DMS53 (cell line): Measurements from ENCODE around the gene MRPS7.
"Not testable (repeated sequence)": the region's sequence is repeated elsewhere in the genome, so short reads cannot be mapped to it uniquely, and the experiment has no call there.

ENCODE experiments used
- DNase-seq: peaks from one replicate; lab custom pipeline; 2025; lab: John Stamatoyannopoulos, UW

MRPS7 gene

DNA sequence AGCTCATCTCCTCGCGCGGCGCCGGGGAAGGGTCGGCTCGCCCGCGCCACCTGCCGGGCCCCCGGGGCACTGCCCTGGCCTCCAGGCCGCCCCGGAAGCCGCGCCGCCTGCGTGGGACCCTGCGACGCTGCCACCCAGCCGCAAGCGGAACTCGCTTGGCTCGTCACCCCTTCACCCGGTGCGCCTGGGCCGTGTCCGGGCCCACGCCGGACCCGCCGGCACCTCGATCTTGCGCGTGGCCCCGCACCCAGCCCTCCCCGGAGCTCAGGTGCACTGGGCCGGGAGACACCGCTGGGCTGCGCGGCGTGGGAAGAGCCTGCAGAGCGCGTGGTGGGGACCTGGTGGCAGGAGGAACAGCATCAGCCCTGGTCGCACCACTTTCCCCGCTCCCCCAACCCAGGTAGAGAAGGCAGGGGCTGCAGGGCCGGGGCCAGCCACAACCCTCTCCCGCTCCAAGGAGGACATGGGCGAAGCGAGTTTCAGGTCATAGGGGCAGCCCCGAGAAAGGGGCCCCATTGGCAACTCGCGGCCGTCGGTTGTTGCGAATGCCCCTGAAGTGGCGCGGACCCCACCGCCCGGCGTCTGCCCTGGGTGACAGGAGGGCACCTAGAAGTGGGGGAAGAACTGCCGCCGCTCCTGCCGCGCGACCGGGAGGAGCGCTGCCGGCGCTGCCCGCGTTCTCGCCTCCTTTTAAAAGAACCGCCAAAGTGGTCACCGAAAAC lies 9.7 kb downstream of the MRPS7 start:
- DNase-seq, result peak; percentile 93

DNA sequence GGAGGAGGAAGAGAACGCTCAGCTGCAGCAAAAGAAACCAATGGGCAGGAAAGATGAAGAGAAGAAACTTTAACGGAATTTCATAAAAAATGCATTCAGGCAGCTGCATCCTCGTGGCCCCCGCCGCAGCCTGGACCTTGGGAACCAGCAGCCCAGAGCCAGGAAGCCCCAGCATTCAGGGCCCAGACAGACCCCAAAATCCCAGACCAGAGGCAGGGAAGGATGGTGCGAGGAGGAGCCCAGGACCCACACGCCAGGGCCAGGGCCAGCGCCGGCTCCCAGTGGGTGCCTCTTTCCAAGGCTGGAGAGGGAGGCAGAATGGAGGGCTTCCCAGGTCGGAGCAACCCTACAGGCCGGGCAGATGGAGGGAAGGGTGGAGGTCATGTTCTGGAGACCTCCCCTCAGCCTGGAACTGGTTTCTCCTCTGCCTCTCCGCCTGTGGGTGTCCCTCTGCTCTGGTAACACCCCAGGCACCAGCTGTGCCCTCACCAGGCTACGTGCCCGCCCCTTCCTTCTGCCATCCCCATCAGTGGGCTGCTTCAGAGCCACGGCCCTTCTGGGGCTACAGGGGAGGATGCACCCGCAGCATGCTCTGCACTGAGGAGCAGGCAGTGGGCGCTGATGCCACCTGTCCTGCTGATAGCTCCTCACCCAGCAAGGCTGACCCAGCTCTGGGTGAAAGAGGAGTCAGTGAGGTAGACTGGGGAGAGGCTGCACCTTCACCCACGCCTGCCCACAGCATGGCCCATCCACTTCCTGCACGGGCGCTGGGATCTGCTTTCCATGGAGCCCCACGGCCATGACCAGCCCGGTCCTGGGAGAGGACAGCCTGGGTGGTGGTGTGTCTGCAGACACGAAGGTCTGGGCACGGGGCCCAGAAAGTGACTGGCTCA lies 10.5 kb downstream of the MRPS7 start:
- peak; percentile 40 for DNase-seq

GRCh38 chr17:75272848-75273184 lies 11.1 kb downstream of the MRPS7 start:
- no peak for DNase-seq

DNA sequence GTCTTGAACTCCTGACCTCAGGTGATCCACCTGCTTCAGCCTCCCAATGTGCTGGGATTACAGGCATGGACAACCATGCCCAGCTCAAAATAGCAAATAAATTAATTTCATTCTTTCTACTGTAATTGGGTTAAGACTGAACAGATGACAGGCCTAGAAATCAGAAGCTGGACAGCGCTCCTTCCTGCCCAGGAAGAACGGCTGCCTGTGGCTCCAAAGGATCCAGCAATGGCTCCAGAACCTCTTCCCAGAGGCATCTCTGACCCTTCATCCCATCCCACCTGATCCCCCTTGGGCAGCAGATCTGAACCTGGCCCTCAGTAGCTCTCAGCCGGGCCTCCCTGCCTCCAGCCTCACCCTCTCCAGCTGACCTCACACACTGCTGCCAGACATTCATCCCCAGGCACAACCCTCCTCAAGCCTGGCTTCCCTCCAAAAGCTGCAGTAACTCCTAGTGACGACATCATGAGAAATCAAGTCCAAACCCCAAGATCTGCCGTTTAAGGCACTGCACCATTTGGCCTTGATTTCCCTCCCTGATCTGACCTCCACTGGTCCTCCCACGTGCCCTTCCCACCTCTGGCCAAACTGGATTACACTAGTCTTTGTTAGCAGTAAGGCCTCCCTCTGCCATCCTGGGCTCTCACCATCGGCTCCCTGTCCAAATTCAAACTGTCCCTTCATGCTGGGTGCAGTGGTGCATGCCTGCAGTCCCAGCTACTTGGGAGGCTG lies 12.5 kb downstream of the MRPS7 start:
- DNase-seq, result no peak

GRCh38 chr17:75277664-75278071 lies 16.0 kb downstream of the MRPS7 start:
- no peak for DNase-seq

GRCh38 chr17:75280189-75280588 lies 18.5 kb downstream of the MRPS7 start:
- DNase-seq, result not testable (repeated sequence)

GRCh38 chr17:75285123-75285522 lies 23.4 kb downstream of the MRPS7 start:
- DNase-seq, result no peak

DNA sequence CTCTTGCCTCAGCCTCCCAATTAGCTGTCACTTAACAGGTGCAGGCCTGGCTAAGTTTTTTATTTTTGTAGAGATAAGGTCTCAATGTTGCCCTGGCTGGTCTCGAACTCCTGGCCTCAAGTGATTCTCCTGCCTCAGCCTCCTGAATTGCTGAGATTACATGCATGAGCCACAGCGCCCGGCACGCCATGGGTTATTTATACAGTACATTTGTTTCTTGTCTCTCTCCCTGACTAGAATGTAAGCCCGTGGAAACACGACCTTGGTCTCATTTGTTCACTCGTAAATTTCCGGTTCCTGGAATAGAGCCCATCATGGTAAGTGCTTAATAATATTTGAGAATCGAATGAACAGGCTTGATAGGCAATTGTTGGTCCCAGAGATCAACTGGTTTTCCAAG lies 25.5 kb downstream of the MRPS7 start:
- no peak for DNase-seq

DNA sequence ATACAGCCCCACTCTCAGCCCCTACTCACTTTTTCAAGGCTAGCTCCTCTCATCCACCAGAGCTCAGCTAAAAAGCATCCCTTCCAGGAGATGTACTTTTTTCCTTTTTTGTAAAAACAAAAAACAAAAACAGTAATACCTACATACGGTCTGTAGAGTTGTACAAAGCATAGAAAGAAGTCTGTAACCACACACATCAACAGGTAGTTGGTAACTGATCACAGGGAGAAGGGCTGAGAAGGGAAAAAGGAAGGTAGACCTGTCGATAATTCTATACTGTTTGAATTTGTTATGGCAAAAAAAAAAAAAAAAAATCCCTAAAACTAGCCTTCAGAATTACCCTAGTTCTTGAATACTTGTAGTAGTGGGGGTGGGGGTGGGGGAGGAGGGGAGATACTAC lies 26.7 kb downstream of the MRPS7 start:
- DNase-seq, result no peak

- peak; percentile 92 for DNase-seq
Measured at GRCh38 chr17:75288770-75289114, 27.1 kb downstream of the MRPS7 start.

DNA sequence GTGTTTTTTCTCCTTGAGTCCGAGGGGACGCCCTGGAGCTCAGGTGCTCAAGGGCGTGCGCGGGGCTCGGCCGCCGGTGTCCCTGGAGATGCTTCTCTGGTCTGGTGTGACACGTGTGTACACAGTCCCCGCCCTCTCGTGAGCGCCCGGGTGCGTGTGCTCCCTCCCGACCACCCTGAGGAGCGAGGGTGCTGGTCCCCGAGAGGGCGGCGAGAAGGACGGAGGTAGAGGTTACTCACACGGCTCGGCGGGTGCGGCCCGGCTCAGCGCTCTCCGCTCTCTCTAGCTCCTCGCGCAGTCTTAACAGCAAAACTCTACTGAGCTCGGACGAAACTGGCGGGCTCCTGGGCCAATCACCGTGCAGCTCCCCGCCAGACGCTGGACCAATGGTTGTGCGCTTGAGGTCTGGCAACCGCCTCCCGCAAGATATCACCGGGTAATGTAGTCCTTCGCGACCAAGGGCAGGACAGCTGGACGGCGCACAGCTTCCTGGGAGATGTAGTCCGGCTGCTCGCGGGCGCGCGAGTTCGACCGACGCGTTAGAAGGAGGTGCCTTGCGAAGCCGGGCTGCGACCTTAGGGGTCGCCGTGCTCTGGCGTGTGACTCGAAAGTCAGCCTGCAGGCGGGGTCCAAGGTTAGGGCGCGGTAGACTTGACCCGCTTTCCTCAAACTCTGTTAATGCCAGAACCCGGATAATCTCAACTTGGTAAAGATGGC lies 27.6 kb downstream of the MRPS7 start, which contains the start of gene SLC25A19:
Gene SLC25A19, minus strand, starts transcription at position 319 of the 717 bp plus-strand sequence. CDS start 2,669 bp downstream, outside the sequence.
- peak; percentile 99 for DNase-seq

DNA sequence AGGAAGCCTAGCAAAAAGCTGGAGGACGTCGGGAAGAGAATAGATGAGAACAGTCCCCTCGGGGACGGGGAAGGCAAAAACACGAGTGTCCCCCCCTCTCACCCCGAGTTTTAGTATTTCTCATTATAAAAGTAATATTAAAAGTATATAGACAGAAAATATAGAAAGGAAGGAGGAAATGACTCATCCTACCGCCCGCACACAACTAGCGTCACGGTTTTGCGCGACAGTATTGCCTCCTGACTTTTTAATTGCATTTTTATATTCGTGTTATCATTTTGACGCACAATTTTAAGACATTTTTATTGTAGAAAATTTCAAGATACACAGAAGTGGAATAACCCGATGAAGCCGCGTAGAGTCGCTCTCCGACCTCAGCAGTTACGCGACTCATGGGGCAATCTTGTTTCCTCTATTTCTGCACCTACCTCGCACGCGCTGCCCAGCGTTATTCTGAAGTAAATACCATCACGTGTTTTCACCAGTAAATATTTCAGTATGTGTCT lies 28.2 kb downstream of the MRPS7 start:
- peak; percentile 76 for DNase-seq

DNA sequence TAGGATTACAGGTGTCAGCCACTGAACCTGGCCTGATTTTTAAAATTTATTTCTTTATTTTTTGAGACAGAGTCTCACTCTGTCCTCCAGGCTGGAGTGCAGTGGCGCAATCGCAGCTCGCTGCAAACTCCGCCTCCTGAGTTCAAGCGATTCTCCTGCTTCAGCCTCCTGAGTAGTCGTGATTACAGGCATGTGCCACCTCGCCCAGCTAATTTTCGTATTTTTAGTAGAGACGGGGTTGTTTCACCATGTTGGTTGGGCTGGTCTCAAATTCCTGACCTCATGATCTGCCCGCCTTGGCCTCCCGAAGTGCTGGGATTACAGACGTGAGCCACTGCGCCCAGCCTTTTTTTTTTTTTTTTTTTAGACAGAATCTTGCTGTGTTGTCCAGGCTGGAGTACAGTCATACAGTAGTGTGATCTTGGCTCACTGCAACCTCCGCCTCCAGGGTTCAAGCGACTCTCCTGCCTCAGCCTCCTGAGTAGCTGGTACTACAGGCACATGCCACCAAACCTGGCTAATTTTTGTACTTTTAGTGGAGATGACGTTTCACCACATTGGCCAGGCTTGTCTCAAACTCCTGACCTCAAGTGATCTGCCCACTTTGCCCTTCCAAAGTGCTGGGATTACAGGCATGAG lies 31.2 kb downstream of the MRPS7 start:
- not testable (repeated sequence) for DNase-seq

- DNase-seq, result no peak
Measured at GRCh38 chr17:75295201-75296158, 33.8 kb downstream of the MRPS7 start.

GRCh38 chr17:75300280-75300679 lies 38.6 kb downstream of the MRPS7 start:
- DNase-seq, result no peak

- no peak for DNase-seq
Measured at GRCh38 chr17:75301049-75301448, 39.4 kb downstream of the MRPS7 start.

- DNase-seq, result no peak
Measured at GRCh38 chr17:75301502-75302206, 40.0 kb downstream of the MRPS7 start.

DNA sequence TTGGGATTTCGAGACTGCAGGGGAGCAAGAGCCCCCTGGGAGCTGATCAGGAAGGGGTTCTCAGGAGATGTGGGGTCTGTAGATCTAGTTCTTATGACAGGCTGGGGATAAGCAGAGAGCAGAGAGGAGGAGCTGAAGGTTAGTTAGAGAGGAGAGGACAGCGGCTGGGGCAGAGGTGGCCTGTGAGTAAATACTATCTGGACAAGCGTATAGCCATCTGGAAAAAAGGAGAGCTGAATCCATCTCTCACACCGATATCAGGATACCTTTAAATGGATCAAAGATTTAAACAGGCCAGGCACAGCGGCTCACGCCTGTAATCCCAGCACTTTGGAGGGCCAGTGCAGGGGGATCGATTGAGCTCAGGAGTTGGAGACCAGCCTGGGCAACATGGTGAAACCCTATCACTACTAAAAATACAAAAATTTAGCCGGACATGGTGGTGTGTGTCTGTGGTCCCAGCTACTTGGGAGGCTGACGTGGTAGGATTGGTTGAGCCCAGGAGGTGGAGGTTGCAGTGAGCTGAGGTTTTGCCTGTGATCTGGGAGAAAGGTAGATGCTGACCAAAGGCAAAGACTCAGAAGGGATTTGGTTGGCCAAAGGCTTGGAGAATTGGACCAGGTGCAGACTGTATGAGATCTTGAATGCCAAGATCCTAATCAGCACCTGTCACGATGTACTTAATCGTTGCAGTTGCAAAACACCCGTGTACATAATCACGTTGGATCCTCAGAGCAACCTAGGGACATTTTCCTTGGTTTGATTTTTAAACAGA lies 46.5 kb downstream of the MRPS7 start:
- DNase-seq, result no peak
